GM18909 (cell line): Measurements from ENCODE around the gene IFITM5.
"Not testable (repeated sequence)": the region's sequence is repeated elsewhere in the genome, so short reads cannot be mapped to it uniquely, and the experiment has no call there.

Experiments used
- ATAC-seq: cut with Tn5 transposase; IDR thresholded peaks from one replicate; pipeline ENCODE4 v1.9.1; 2021; ENCODE audit warnings: mild to moderate bottlenecking; ENCODE audit not compliant: unreplicated experiment, poor library complexity

The IFITM5 gene

DNA sequence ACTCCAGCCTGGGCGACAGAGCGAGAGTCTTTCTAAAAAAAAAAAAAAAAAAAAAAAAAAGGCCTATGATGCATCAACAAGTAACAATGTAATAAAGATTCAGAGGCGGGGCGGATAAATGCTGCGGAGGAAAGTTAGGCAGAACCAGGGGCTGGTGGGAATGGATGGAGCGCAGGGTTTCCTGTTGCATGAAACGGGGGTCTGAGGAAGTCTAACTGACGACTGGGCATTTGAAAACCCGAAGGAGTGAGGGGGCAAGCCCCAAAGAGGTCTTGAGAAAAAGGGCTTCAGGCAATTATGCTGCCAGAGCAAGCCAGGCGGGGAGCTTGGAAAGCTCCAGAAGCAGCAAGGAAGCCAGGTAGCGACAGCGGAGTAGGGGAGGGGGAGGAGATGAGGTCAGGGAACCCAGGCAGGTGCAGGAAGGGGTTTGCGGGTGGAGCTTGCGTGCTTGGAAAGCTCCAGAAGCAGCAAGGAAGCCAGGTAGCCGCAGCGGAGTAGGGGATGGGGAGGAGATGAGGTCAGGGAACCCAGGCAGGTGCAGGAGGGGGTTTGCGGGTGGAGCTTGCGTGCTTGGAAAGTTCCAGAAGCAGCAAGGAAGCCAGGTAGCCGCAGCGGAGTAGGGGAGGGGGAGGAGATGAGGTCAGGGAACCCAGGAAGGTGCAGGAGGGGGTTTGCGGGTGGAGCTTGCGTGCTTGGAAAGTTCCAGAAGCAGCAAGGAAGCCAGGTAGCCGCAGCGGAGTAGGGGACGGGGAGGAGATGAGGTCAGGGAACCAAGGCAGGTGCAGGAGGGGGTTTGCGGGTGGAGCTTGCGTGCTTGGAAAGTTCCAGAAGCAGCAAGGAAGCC lies 12.1 kb downstream of the IFITM5 start:
- ATAC-seq, result not testable (repeated sequence)

- no peak for ATAC-seq
These were observed 13.5 kb downstream of the IFITM5 start for GRCh38 chr11:285894-286220.

GRCh38 chr11:285021-285893 lies 14.1 kb downstream of the IFITM5 start:
- no peak for ATAC-seq

DNA sequence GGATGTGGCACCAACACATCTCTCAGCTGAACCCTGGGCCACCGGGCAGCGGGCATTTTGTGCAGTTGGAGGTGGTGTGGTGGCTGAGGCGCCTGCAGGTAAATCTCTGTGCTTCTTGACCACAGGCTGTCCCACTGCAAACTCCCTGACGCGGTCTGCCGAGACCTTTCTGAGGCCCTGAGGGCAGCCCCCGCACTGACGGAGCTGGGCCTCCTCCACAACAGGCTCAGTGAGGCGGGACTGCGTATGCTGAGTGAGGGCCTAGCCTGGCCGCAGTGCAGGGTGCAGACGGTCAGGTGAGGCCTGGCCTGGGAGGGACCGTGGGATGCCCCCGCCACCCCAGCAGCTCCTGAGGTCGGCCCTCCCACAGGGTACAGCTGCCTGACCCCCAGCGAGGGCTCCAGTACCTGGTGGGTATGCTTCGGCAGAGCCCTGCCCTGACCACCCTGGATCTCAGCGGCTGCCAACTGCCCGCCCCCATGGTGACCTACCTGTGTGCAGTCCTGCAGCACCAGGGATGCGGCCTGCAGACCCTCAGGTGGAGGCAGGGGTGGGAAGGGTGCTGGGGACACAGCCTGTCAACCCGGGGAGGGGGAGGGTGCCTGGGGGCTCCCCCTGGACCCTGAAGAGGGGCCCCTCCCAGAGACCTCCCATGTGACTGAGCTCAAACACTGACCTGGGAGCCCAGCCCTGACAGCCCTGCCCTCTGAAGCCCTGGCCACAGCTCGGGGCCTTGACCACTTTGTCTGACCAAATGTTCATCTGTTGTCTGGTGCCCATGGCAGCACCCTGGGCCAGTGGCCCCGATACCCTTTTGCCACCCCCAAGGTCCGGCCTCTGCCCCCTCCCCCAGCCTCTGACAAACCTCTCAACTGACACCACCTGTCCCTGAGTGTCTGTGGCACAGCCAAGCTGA lies 15.0 kb downstream of the IFITM5 start:
- ATAC-seq, result no peak

- no peak for ATAC-seq
These were observed 15.8 kb downstream of the IFITM5 start for GRCh38 chr11:283405-284104.

GRCh38 chr11:282630-283360 lies 16.5 kb downstream of the IFITM5 start:
- ATAC-seq, result no peak

DNA sequence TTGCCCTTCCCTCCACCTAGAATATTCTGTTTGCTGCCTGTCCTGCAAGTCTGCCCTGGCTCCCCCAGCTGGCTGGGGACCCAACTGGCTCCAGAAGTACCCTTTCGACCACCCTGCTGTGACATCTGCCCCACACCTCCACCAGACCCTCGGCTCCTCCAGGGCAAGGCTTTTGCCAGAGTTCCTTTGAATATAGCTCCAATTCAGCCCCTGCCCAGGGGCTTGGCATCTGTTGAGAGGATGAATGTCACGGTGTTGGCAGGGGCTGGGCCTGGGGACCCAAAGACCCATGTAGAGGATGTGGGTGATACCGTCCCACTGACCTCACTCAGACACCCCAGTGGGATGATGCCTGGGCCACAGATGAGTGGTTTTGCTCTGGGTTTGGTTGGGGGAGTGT lies 17.2 kb downstream of the IFITM5 start:
- no peak for ATAC-seq

DNA sequence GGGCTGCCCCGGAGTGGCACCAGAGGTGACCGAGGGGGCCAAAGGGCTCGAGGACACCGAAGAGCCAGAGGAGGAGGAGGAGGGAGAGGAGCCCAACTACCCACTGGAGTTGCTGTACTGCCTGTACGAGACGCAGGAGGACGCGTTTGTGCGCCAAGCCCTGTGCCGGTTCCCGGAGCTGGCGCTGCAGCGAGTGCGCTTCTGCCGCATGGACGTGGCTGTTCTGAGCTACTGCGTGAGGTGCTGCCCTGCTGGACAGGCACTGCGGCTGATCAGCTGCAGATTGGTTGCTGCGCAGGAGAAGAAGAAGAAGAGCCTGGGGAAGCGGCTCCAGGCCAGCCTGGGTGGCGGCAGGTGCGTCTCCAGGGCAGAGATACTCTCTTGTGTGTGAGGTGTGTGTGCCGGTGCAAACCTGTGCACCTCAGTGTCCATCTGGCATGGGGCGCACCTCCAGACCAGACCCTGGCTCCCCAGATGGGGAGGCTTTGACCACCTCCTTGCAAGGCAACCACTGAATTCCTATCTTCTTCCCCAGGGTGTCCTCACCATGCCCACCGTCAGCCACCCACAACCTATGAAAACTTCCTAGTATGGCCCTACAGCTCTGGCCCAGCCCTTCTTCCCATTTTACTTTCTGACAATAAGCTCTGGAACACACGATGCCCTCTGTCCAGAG lies 17.7 kb downstream of the IFITM5 start:
- no peak for ATAC-seq

- no peak for ATAC-seq
These were observed 18.4 kb downstream of the IFITM5 start for GRCh38 chr11:280706-281485.

DNA sequence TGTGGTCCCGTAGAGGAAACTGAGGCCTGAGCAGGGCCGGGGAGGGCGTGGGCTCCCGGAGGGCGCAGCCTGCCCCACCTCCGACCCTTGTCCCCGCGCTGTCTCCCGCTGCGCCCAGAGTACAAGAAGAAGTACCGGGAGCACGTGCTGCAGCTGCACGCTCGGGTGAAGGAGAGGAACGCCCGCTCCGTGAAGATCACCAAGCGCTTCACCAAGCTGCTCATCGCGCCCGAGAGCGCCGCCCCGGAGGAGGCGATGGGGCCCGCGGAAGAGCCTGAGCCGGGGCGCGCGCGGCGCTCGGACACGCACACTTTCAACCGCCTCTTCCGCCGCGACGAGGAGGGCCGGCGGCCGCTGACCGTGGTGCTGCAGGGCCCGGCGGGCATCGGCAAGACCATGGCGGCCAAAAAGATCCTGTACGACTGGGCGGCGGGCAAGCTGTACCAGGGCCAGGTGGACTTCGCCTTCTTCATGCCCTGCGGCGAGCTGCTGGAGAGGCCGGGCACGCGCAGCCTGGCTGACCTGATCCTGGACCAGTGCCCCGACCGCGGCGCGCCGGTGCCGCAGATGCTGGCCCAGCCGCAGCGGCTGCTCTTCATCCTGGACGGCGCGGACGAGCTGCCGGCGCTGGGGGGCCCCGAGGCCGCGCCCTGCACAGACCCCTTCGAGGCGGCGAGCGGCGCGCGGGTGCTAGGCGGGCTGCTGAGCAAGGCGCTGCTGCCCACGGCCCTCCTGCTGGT lies 19.2 kb downstream of the IFITM5 start:
- no peak for ATAC-seq

DNA sequence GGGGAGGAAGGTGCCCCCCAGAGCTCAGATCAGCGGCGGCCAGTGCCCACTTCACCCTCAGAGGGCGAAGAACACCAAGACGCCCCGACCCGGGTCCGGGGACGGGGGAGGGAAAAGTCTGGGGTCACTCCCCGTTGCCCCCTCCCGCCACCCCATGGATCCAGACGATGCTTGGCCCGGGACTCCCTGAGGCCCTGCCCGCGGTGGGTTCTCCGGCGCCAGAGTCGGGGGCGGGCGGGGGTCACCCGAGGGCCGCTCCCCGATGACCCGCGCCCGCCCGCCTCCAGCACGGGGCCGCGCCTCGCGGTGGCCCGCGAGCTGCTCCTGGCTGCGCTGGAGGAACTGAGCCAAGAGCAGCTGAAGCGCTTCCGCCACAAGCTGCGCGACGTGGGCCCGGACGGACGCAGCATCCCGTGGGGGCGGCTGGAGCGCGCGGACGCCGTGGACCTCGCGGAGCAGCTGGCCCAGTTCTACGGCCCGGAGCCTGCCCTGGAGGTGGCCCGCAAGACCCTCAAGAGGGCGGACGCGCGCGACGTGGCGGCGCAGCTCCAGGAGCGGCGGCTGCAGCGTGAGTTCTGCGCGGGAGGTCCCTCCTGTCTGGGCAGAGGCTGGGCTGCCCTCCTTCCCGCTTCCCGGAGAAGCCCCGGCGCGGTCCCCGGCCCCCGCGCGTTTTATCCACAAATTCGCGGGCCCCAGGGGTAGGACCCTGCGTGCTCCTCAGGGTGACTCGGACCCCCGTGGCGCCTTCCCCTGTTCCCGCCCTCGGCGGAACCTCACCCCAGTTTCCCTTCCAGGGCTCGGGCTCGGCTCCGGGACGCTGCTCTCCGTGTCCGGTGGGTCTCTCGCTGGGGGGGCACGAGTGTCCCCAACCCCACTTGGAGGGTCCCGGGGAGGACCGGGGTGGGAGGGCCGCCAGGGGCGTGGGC lies 20.0 kb downstream of the IFITM5 start:
- no peak for ATAC-seq

- ATAC-seq, result no peak
These were observed 21.1 kb downstream of the IFITM5 start, which contains the start of gene NLRP6 for GRCh38 chr11:278001-278951. TSS of gene NLRP6 (plus strand) at chr11:278407. CDS start at chr11:278570, 163 bp downstream.

DNA sequence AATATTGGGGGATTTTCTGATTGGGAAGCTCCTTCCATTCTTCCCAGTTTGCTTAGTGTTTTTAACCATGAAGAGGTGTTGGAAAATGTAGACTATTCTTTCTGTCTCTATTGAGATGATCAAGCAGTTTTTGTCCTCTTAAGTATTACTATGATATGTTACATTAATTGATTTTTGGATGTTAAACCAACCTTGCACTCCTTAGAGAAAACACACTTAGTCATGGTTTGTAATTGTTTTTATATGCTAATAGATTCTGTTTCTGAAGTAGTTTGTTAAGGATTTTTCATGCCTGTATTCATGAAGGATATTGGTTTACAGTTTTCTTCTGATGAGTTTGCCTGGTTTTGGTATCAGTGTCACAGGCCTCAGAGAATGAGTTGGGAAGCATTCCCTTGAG lies 23.1 kb downstream of the IFITM5 start:
- ATAC-seq, result no peak

DNA sequence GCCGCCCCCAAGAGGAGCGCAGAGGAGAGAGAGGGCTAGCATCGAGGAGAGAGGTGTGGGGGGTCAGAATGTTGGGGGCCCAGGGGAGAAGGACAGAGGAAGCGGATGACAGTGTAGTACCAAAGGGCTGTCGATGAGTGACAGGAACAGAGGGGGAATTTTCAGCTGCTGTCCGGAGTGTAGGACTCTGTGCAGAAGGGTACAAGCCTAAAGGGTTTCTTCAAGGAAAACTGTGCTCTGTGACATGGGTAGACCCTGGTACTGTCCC lies 26.5 kb downstream of the IFITM5 start:
- no peak for ATAC-seq

- no peak for ATAC-seq
These were observed 27.0 kb downstream of the IFITM5 start for GRCh38 chr11:272195-272930.
